K562 (cell line): Measurements from ENCODE around the gene GABRB3. TPM values are rescaled to one million over a fixed set of nuclear protein-coding genes. Genes with fewer than 3 reads are reported as not detected.

ENCODE experiments used
- ATAC-seq: fragments of 200-7000 bp; cut with Tn5 transposase; 3 replicates; pipeline ENCODE4 v1.9.1; 2020; ENCODE audit warnings: moderate library complexity
- BruUV-seq: library from RNA; stranded (reverse); fragments of 400-500 nt; replicated peaks from 2 replicates; lab custom pipeline; 2021; lab: Mats Ljungman, UMichigan
- CTCF ChIA-PET: fragments of 300-600 bp; formaldehyde crosslinking; extraction: SDS; loops from one replicate; lab custom pipeline; 2021; ENCODE audit warnings: low intra/inter-chr PET ratio; lab: Yijun Ruan, JAX
- POLR2A ChIA-PET: fragments of 300-600, 350-650 bp; sonication (Branson Sonifier 250); formaldehyde crosslinking; extraction: SDS; loops from one replicate; lab custom pipeline; 2021; ENCODE audit warnings: antibody characterized with exemption, inconsistent platforms; lab: Yijun Ruan, JAX
- DNase-seq, 4 experiments: peaks; one replicate each; pipeline versions ENCODE4 v3.0.0 to v3.0.0-alpha.2; 2011 to 2018; ENCODE audit warnings: low spot score in 3 of 4, mixed read lengths in 3 of 4; ENCODE audit errors: extremely low read depth in 1 of 4
- FAIRE-seq: peaks from 2 replicates; lab custom pipeline; 2011; peaks lifted over from hg19 to GRCh38; lab: Jason Lieb, UNC
- H2AFZ ChIP-seq: 2 replicates; pipeline ENCODE4 v1.6.0; 2011; ENCODE audit warnings: low read depth, low read length, control low read depth, inconsistent platforms
- H3K27ac ChIP-seq: fragments of 200-600 bp; 3 replicates; pipeline ENCODE4 v1.8.0; 2011; ENCODE audit warnings: low read depth, mild to moderate bottlenecking, control low read depth, inconsistent platforms, low read length, moderate library complexity, mixed read lengths; ENCODE audit errors: extremely low read depth
- H3K27me3 ChIP-seq, 2 experiments: fragments of 300-600 bp in 1 of 2; 2 replicates in 1 of 2; 3 replicates in 1 of 2; pipeline versions ENCODE4 v1.6.0 to v1.8.0; 2011; ENCODE audit warnings: inconsistent platforms in 2 of 2, low read length in 2 of 2, mild to moderate bottlenecking in 1 of 2, mixed read lengths in 1 of 2, moderate library complexity in 1 of 2; ENCODE audit not compliant: control insufficient read depth in 2 of 2, insufficient read depth in 2 of 2
- H3K36me3 ChIP-seq: fragments of 300-600 bp; 3 replicates; pipeline ENCODE4 v1.8.0; 2011; ENCODE audit warnings: mild to moderate bottlenecking, low read length, inconsistent platforms; ENCODE audit not compliant: control insufficient read depth, insufficient read depth
- H3K4me1 ChIP-seq, 2 experiments: fragments of 200-600 bp in 1 of 2; replicated peaks in 1 of 2; 2 replicates in 1 of 2; 3 replicates in 1 of 2; pipeline versions ENCODE4 v1.5.1 to v1.8.0; 2011; ENCODE audit warnings: inconsistent platforms in 2 of 2, low read length in 2 of 2, mild to moderate bottlenecking in 1 of 2, mixed read lengths in 1 of 2, moderate library complexity in 1 of 2; ENCODE audit not compliant: control insufficient read depth in 2 of 2, insufficient read depth in 2 of 2
- H3K4me2 ChIP-seq: 2 replicates; pipeline ENCODE4 v1.6.1; 2011; ENCODE audit warnings: low read length, control low read depth, inconsistent platforms, mixed read lengths; ENCODE audit not compliant: insufficient read depth
- H3K4me3 ChIP-seq: fragments of 200-600 bp; sonication (generic), shearing (Covaris generic); 2 replicates; pipeline ENCODE4 v1.5.1; 2016; ENCODE audit warnings: control low read depth, inconsistent platforms
- H3K79me2 ChIP-seq: fragments of 200-600 bp; 3 replicates; pipeline ENCODE4 v1.8.0; 2011; ENCODE audit warnings: low read length, inconsistent platforms; ENCODE audit not compliant: control insufficient read depth, insufficient read depth
- H3K9ac ChIP-seq, 2 experiments: 2 replicates each; pipeline versions ENCODE4 v1.6.0 to v1.6.1; 2011; ENCODE audit warnings: low read depth in 2 of 2, low read length in 2 of 2, control low read depth in 1 of 2, inconsistent platforms in 1 of 2, mild to moderate bottlenecking in 1 of 2, mixed read lengths in 1 of 2; ENCODE audit not compliant: insufficient read depth in 1 of 2
- H3K9me1 ChIP-seq: one replicate; pipeline ENCODE4 v1.6.0; 2011; ENCODE audit warnings: inconsistent platforms, mild to moderate bottlenecking, low read length, moderate library complexity; ENCODE audit not compliant: control insufficient read depth, insufficient read depth
- H3K9me3 ChIP-seq: replicated peaks from 2 replicates; pipeline ENCODE4 v1.5.1; 2011; ENCODE audit warnings: low read depth, low read length, inconsistent platforms; ENCODE audit not compliant: control insufficient read depth, insufficient read depth
- H4K20me1 ChIP-seq: replicated peaks from 2 replicates; pipeline ENCODE4 v1.6.1; 2011; ENCODE audit warnings: low read length, inconsistent platforms, mixed read lengths; ENCODE audit not compliant: control insufficient read depth, insufficient read depth
- CTBP1 ChIP-seq: fragments of 450-650 bp; IDR thresholded peaks from 2 replicates; pipeline ENCODE4 v1.6.1; 2016; ENCODE audit warnings: borderline replicate concordance
- PBX2 ChIP-seq, 2 experiments: IDR thresholded peaks in 1 of 2; conservative IDR thresholded peaks in 1 of 2; 2 replicates each; pipeline ENCODE4 v1.6.1; 2016; ENCODE audit warnings: low read depth in 2 of 2, mild to moderate bottlenecking in 1 of 2, missing compliant biosample characterization in 1 of 2, missing genetic modification characterization in 1 of 2, moderate library complexity in 1 of 2
- PHF20 ChIP-seq: fragments of 450-650 bp; IDR thresholded peaks from 2 replicates; pipeline ENCODE4 v1.6.1; 2018; ENCODE audit not compliant: partially characterized antibody
- SMAD1 ChIP-seq: fragments of 150-350 bp; IDR thresholded peaks from 2 replicates; pipeline ENCODE4 v1.6.1; 2014; ENCODE audit warnings: low read length, low read depth; ENCODE audit not compliant: partially characterized antibody
- SNRNP70 ChIP-seq: fragments of 200-400 bp; formaldehyde crosslinking; optimal IDR thresholded peaks from 2 replicates; pipeline ENCODE3; 2017; ENCODE audit warnings: low read depth, low read length
- ZNF592 ChIP-seq: fragments of 450-650 bp; IDR thresholded peaks from 2 replicates; pipeline ENCODE4 v1.6.1; 2017; ENCODE audit warnings: antibody characterized with exemption, mild to moderate bottlenecking
- WGBS: fragments of 100-300 bp; shearing (Covaris generic); methylation state at CpG from one replicate; pipeline ENCODE4 v1.1.6; 2016; ENCODE audit warnings: low coverage, mixed read lengths; ENCODE audit not compliant: insufficient coverage; ENCODE audit errors: missing lambda C conversion rate; 5-methylcytosine and 5-hydroxymethylcytosine counted together
- in situ Hi-C: fragments of 300-500 bp; cut with MboI; formaldehyde crosslinking; loops from 4 replicates; pipeline ENCODE4 v1.15.0; 2018; ENCODE audit warnings: inconsistent platforms, mixed read lengths
- intact Hi-C: fragments of 100-400 bp; cut with micrococcal nuclease; formaldehyde crosslinking; loops from 2 replicates; pipeline ENCODE4 v1.14.2; 2022
- polyA plus RNA-seq, 8 experiments: library from polyadenylated mRNA; depleted of rRNA in 4 of 8; stranded (reverse) in 5 of 8; unstranded in 3 of 8; fragments of >200 nt; fragmentation: Nextera tagmentation in 2 of 8; fragmentation: Illumina TruSeq in 1 of 8; extraction: Ambion mirVana in 2 of 8; extraction: Trizol in 1 of 8; gene quantifications; 2 replicates each; pipeline versions ENCODE4 v1.2.1 to v1.2.3, GENCODE V29; 2011 to 2014; ENCODE audit warnings: inconsistent platforms in 1 of 8, missing spikeins in 1 of 8
- total RNA-seq, 7 experiments: library from RNA; depleted of rRNA in 6 of 7; stranded (reverse); fragments of >200 nt in 6 of 7; fragmentation: Illumina TruSeq in 2 of 7; extraction: Trizol in 2 of 7; gene quantifications; 2 replicates each; pipeline versions ENCODE4 v1.2.1 to v1.2.3, GENCODE V29; 2011 to 2021; ENCODE audit warnings: low replicate concordance in 1 of 7

The GABRB3 gene
- total and polyA plus RNA-seq, 9 of the 15 experiments (the other 6 are each of a cell fraction or from before 2014, with no cell fraction given) = 0.09 to 1.4 (median 0.49) TPM

DNA sequence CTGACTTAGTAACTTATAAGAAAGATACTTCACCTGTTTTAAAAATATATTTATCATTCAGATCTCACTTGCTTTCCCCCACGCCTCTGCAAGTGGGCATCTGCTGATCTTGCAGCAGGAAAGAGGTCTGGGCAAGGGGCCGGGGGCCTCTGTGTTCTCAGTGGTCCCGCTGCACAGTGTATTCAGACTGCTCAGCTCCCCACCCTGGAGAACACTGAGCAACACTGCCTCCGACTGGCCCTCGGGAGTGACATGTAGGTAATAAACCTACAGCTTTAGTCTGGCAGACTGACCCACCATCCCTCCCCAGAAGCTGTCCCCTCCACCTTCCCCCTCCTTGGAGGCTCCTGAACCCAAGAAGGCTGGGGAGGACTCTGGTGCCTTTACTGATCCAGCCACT, 43.8 kb downstream of the GABRB3 start:
- in situ Hi-C loops = no loop called here
- 0% methylated on average over 5 of the region's 5 CpGs for WGBS
- no peak for FAIRE-seq
- Histone ChIP-seq H3K9me1 (no peaks in the 10 kb centered on the region), H3K9ac (no peak overlapping the region), H2AFZ (no peak overlapping the region), H3K27me3 (no peaks in the 10 kb centered on the region), H3K27ac (no peak overlapping the region), H3K4me1 (no peaks in the 10 kb centered on the region), H3K9me3 (no peaks in the 10 kb centered on the region)
- POLR2A ChIA-PET = no interaction called here
- no peak for ATAC-seq
- TF ChIP-seq SMAD1 = no peak
- no peak for TF ChIP-seq CTBP1
- TF ChIP-seq SNRNP70 = no peak
- TF ChIP-seq, all 486 proteins: peak for 0
- CTCF ChIA-PET = no interaction called here
- no peaks in the 10 kb centered on the region for H3K79me2 ChIP-seq
- H3K4me3 ChIP-seq = no peak overlapping the region
- DNase-seq = no peak
- BruUV-seq = no TSS peak
- H4K20me1 ChIP-seq = no peaks in the 10 kb centered on the region
- intact Hi-C loops = no loop called here
- H3K36me3 ChIP-seq = no peaks in the 10 kb centered on the region
- no peak overlapping the region for H3K4me2 ChIP-seq

DNA sequence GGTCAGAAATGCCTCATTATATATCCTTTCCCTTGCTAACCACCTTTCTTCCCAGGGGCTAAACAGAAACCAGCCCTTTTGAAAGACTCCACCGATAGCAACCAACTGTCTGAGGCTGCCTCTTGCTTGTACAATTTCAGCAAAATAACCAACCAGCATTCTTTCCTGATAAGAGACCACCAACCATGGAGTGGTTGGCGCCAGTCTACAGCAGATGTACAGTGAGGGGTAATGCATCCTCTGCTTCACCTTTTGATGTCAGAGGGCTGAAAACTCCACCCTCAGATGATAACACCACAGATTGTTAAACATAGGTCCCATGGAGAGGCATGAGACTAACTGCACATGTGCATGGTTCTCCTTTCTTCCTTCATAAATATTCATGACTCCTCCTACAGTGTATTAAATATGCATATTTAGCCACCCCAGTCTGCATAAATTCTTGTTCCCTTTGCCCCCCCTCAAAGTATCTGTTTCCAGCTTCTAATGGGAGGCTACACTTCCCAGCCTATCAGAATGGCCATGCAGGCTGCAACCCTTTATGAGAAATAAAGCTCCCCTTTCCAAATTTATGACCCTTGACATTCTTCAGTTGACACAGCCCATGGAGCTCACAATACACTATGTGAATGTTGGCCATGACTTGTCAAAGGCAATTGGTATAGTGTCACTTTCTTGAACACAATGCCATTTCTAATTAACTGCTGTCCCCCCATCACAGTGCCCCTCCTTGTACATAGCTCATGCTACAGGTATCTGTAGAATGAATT, 48.3 kb downstream of the GABRB3 start:
- H3K9ac ChIP-seq = no peak overlapping the region
- no peaks in the 10 kb centered on the region for H3K27me3 ChIP-seq
- no peak overlapping the region for H3K4me3 ChIP-seq
- 0% methylated on average over 2 of the region's 2 CpGs for WGBS
- no peaks in the 10 kb centered on the region for H3K36me3 ChIP-seq
- no peak for FAIRE-seq
- H2AFZ ChIP-seq = no peak overlapping the region
- no peak for DNase-seq
- no peak overlapping the region for H3K27ac ChIP-seq
- H3K4me1 ChIP-seq = no peaks in the 10 kb centered on the region
- H3K9me1 ChIP-seq = no peaks in the 10 kb centered on the region
- in situ Hi-C loops (no loop called here), intact Hi-C loops (no loop called here)
- H3K4me2 ChIP-seq = no peak overlapping the region
- no peak for ATAC-seq
- ChIA-PET CTCF (no interaction called here), POLR2A (no interaction called here)
- no peaks in the 10 kb centered on the region for H3K79me2 ChIP-seq
- H3K9me3 ChIP-seq = no peaks in the 10 kb centered on the region
- H4K20me1 ChIP-seq = no peaks in the 10 kb centered on the region
- no TSS peak for BruUV-seq
- TF ChIP-seq ZNF592 = no peak
- no peak for TF ChIP-seq PHF20
- no peak for TF ChIP-seq PBX2 (CRISPR knock-in tag; IDR thresholded peaks at IDR 0.05; ENCODE audit: low read depth)
- no peak for TF ChIP-seq PBX2 (tag; conservative IDR thresholded peaks at IDR 0.05; ENCODE audit: low read depth)
